ENCODE measurements around the gene PSMC3.

Gene PSMC3

DNA sequence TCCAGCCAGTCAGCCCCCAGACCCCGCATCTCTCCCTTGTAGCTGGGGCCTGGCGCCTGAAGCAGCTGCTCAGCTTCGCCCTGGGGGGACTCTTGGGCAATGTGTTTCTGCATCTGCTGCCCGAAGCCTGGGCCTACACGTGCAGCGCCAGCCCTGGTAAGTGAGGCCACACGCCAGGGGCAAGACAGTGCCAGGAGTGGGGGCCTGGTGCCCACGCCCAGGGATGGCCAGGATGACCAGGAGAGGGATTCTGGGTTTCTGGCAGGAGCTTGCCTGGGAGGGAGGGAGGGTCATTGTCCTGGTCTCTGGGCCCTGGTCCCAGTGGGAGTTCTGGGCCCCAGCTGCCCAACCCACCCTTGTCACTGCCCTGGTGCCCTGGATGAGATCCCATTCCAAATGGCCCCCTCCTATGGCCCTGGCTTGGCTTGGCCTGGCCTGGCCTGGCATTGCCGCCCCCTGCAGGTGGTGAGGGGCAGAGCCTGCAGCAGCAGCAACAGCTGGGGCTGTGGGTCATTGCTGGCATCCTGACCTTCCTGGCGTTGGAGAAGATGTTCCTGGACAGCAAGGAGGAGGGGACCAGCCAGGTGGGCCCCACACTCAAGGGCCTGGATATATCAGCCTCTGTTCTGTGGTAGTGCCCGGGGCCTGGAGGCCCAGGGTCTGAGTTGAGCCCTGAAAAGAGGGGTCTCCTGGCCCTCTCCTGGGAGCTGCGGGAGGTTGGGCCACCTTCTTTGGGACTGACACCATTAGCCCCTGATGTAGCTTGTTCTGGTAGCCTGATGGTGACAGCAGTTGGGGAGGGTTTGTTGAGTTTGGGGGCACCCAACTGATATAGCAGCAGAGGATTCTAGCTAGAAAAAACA is 14.1 kb downstream of the PSMC3 start:
- DNase-seq: peak; percentile 86

DNA sequence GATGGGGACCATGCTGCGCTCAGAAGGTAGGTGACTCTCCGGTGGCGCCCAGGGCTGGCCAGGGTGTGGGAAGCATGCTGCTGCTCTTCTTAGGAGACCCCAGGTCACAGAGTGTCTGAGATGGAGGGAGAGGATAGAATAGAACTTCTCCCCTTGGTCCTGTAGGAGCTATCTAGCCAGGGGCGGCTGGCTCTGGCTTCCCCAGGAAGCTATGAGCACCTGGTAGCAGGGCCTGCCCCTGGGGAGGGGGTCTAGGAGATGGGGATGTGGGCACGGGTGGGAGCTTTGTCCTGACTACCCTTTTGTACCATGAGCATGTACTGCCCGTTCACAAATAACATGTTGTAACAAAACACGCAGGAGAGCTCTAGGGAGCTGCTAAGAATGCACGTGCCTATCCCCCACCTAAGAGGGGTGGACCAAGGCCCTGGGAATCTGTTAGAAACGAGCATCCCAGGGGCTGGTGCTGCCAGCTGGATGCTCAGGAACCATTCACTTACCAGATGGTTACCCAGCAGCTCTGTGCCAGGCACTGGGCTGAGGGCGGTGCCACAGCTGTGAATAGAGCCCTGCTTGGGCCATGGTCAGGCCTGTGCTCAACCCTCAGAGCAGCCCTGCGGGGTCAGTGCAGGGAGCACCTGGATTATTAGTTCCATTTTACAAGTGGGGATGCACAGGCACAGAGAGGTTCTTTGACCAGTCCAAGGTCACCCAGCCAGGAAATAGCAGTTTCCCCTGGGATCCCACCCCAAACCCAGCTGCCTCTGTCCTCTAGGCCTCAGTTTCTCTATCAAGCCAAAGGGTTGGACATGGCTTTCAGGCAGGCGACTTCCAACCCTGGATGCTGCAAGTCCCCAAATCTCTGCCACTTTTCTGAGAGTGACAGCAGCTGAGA is 15.6 kb downstream of the PSMC3 start:
- no peak for DNase-seq

DNA sequence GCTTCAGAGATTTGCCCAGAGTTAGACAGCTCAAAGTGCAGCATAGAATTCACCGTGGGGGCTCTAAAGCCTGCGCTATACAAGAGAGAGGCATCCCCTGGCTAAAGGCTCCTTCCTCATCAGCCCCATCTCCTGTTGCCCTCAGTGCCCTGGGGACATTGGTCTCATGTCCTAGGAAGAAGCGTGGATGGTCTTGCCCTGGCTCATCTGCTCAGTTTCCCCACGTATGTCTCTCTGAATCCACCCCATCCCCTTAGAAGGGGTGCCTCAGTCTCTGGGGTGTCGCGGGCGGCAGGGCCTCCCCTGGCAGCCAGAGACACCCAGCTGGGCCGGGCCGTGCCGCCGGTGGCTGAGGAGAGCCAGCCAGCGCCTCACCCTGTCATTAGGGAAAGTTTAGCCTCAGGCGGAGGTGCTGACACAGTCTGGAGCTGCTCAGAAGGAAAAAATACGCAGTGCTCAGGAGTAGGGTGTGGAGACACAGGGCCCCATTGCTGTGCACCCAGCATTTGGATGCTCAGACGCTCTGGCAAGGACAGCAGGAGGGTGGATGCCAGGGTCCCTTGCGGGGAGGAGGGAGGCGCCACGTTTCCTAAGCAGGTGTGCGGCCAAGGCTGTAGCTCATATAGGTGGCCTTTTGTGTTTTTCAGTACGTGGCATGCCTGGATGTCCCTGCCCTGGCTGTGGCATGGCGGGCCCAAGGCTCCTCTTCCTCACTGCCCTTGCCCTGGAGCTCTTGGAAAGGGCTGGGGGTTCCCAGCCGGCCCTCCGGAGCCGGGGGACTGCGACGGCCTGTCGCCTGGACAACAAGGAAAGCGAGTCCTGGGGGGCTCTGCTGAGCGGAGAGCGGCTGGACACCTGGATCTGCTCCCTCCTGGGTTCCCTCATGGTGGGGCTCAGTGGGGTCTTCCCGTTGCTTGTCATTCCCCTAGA is 16.5 kb downstream of the PSMC3 start:
- no peak for DNase-seq

DNA sequence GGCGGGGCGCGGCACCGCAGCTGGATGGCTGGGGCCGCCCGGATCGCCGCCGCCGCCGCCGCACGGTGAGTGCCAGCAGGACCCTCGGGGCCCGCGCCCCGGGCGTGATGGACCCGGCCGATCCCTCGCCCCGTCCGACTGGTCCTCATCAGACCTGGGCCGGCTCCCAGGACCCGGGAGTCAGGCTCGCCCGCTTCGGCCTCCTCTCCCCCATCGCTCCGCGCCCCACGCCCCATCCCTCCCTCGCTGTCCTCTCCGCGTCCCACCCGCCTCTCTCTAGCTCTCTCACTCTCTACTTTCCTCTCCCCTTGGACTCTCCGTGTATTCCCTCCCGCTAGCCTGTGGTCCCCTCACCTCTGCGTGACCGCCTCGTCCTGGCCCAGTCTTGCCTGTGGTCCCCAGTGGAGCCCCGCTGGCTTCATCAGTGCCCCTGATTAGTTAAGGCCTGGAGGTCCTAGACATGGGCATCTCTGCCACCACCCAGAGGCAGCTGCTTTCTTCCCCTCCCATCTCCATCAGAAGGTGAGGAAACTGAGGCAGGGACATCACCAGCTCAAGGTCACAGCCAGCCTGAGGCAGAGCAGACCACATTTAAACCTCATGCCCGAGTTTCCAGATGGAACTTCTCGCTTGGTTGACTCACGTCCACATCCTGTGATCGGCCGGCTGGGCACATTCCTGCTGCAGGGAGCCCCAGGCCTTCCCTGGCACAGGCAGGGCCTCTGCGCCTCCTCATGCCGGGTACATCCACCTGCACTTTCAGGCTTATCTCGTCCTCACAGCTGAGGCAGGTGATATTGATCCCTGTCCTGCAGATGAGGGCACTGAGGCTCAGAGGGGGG is 17.4 kb downstream of the PSMC3 start:
- peak; percentile 67 for DNase-seq

DNA sequence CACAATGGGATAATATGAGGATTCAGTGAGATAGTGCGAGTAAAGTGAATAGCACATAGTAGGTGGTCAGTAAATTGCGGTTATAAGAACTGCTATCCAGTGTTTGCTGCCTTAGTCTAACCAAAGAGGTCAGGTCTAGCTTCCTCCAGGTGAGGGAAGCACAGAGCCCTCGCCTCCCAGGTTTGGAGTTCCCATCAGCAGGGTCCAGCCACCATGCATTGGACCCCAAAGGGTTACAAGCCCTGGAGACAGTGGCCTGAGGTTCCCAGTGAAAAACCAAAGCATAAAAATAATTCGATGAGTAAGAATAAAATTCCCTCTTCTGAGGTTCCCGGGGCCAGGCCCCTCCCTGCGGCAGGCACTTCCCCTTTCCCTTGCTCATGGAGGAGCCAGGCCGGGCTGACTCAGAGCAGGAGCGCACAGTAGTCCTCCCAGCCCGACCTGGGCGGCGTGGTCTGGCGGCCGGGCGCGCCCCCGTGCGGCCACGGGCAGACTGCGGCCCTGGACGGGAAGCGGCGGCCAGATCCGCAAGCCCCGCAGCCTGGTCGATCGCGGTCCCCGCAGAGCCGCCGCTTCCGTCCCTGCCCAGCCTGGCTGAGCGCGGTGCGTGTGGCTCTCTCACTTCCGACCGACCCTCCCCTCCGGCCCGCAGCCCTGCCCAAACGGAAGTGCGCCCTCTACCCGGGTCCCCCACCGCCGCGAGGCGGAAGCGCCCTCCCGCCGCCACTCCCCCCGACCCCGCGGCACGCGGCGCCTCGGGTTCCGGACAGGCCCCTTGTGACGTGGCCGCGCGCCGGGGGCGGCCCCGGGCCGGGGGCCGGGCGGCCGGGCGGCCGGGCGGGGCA is 18.3 kb downstream of the PSMC3 start, which contains the start of gene SLC39A13:
Gene SLC39A13, plus strand, starts transcription at position 845 of the 845 bp plus-strand sequence. CDS start 1,505 bp downstream, outside the sequence.
- DNase-seq: peak; percentile 97

DNA sequence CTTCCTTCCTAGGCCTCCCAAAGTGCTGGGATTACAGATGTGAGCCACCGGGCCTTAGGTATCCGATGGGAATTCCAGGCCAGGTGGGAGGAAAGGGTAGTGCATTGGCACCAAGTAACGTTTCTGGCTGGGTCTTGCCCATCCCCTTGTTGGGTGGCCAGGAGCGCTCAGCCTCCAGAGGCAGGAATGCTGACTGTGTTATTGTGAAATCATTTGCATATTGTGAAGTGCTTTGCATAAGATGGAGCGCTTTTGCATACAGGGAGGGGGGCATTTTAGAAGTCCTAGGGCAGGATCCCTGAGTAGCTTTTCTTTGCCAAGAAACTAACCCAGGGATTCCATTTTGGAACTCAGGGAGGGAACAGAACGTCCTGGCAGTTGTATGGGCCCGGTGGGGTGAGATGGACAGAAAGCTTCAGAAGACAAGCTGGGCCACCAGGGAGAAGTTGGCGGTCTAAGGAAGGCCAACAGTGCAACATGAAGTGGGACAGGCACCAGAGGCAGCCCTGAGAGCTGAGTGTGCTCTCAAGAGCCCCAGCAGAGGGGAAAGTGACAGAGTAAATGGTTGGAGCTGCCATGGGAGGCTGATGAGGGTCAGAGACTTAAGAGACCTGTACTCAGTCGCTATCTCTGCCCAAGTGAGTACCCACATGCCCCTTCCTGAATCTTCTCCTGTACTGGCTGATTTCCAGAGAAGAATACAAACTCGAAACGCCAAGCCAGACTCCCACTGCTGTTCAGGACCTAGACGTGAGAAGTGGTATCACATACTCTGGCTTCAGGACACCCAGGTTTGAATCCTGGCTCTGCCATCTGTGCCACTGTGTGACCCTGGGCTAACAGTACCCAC is 19.1 kb downstream of the PSMC3 start:
- no peak for DNase-seq

DNA sequence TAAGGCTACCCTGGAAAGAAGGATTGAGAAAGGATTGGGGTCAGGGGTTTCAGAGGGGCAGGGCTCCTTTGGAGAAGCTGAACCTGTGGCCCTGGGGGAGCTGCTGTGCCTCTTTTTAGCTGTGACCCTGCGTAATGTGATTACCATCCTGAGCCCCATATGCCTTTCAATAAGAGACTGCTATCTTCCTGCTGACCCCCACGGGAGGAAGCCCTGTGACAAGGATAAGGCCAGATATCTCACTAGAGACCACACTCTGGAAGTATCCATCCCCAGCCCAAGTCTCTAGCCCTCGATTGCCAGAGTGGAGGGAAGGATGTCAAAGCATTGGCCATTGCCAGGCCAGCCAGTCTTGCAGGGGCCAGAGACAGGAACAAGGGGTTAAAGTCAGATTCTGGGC is 22.7 kb downstream of the PSMC3 start:
- DNase-seq: no peak

DNA sequence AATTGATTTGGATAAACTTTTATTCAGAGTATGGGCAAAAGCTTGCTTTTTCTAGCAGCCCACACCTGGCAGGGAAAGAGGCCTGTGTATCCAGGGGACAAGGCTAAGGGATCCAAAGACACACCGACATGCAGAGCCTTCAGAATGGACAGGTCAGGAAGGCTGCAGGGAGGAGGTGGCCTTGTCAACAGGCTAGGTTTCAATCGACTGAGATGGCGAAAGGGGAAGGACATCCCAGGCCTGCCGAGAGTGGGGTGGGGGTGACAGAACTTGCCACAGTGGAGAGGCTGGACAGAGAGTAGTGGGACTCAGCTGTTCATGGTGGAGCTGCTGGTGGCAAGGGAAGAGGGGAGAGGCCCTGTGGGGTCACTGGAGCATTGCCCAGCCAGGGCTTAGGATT is 23.1 kb downstream of the PSMC3 start:
- no peak for DNase-seq

DNA sequence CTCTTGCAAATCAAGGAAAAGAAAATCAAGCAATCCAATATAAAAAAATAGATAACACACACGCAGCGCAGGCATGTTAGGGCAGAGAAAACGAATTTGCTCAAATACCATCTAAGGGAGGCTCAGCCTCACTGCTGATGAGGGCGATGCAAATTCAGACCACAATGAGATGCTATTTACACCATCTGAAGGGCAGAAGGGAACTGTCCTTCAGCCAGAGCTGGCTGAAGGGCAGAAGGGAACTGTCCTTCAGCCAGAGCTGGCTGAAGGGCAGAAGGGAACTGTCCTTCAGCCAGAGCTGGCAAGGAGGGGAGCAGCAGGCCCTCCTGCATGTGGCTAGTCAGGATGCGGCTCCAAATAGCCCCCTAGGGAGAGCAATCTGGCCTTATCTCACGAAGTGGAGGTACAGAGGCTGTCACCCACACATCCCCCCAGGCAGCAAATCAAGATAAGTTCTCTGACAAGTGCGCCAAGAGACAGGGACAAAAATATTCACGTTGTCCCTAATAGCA is 25.4 kb downstream of the PSMC3 start:
- DNase-seq: no peak

DNA sequence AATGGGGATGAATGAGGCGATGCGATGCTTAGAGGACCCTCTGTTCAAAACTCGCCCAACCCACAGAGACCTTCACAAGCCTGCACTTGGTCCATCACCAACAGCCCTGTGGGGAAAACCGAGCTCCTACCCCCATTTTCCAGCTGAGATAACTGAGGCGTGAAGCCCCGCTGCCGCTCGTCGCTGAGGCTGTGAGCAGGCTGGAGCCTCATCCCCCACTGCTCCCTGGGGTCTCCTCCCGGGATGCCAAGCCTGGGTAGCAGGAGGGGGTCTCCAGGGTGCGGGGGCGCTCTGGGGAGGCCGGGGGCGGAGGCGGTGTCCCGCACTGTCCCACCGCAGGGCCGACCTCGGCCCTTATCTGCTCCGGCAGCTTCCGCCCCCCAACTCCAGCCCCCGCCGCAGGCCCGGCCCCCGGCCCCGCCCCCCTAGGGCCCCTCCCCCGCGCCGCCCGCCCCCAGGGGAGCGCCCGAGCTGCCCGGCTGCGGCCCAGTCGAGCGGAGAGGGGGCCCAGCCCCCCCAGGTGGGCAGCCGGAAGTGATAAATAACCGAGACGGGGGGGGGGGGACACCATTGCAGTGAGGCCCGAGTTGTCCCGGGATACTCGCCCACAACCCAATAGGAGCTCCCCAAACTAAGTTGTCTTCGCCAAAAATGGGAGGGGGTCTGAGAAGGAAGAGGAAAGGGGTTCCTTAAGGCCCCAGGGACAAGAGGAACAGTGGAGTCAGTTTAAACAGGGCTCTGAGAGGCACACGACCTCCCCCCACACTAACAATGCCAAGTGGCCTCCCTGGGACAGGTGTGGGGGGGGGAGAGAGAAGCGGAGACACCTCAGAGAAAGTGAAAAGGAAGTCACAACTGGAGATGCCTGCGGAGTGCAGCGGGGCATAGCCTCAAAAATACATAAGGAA is 26.1 kb downstream of the PSMC3 start:
- peak; percentile 80 for DNase-seq

DNA sequence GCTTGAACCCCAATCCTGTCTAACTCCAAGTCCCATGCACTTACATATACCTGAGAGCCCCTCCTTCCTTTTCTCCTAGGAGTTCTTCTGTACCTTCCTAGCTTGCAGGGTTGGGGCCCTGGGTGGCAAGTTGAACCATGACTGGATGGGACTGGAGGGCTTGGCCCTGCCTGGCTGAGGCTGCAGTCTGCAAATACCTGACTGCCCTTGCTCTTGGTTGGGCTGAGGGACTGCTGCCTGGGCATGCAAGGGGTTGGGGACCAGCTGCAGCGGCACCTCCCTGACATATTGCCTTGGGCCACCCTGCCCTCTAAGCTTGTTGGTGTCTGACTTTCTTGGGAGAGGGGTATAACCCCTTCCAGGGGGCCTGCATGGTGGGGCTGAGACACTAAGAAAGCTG is 27.7 kb downstream of the PSMC3 start:
- no peak for DNase-seq

DNA sequence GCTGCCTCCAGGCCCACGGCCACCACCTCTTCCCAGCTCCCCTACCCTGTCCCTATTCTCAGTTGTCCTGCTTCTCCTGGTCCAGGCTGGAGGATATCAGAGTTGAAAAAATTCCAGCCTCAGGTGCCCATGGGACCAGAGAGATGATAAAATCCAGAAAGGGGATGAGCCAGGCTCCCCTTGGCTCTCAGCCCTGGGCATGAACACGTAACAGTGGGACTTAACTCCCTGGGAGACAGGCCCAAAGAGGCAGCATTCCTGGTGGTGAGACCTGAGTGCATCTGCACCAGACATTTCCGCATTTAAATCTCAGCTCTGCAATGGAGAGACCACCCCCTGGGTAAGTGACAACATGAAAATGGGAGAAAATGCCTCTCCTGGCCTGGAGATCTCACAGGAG is 28.2 kb downstream of the PSMC3 start:
- no peak for DNase-seq

DNA sequence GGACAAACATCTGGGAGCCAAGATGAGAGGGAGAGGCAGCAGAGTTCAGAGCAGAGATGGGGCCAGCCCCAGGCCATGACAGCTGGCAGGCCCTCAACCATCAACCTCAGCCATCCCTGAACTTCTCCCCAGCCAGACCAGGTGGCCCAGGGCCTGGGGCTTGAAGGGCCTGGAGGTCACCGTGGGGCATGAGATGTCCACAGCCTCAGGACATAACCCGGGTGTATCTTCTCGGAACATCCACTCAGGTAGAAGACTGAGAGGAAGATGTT is 30.3 kb downstream of the PSMC3 start:
- DNase-seq: no peak

DNA sequence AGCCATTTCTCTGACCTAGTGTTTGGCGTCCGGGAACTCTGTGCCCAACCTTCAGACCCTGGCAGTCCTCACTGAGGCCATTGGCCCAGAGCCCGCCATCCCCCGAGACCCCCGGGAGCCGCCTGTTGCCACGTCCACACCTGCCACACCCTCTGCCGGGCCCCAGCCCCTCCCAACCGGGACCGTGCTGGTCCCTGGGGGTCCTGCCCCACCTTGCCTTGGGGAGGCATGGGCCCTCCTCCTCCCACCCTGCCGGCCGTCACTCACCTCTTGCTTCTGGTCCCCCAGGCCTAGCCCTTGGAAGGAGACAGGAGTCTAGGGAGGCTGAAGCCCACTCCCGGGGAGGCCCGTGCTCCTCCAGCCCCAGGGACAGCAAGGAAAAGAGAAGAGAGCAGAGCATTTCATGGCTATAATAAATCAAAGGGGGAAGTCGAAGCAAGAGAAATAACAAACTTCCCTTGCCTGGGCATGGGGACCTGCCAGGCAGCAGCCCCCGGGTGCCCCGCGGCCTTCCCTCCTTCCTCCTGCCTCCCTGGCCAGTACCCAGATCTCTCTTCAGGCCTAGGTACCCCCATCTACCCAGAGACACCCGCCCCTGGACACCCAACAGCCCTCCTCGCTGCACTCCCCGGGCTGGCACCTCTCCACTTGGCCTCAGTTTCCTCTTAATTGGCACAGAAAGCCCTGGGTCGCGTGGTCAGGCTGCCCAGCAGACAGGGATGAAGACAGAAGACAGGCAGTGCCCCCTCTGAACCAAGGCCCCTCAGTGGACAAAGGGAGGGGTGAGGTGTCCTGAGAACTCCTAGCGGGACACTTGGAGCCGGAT is 30.8 kb downstream of the PSMC3 start:
- DNase-seq: no peak

DNA sequence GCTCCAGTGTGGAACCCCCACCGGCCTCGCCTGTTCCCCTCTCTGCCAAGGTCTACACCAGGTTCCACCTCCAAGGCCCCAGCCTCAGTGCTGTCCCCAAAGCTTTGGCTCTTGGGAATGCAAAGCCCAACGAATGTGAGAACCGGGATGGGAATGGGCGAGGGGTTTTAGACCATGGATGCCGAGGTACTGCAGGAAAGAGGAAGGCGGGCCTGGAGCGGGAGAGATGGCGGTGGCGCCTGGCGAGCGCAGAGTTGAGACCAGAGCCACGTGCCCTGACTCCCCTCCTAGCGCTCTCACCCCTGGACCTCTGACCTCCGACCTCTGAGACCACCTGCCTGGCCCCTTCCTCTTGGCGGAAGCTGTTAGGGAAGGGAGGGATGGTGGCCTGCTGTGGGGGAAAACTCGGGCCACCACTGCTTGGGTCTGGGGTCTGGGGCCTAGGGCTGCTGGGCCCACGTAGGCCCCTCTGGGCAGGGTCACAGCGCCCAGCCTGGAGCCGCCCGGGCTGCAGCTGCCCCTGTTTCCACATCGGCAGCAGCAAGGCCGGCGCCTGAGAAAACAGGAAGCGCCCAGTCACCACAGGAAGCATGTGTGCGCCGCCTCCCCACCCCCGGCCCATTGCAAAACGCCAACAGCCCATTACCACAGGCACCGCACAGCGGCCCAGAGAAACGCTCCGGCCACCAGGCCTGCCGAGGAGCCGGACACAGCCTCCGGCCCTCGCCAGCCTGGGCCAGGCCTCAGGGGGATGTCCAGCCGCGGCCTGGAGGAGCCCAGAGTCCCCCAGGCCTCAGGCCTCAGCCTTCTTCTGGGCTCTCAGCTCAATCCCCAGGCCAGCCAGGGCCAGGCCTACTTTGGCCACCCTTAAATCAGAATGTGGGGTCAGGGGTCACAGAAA is 31.7 kb downstream of the PSMC3 start:
- DNase-seq: peak; percentile 85

DNA sequence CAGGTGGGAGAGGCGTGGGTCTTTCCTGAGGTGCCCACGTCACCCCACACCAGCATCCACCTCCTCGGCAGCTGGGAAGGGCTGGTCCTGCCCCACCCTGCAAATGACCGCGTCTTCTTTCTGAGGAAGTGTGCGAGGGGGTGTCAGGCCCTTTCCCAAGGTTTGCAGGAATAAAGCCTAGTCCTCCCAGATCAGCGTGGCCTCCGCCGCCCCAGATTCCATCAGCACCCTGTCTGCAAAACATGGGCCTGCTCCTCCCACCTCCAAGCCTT is 32.3 kb downstream of the PSMC3 start:
- DNase-seq: no peak

Data from activated effector memory CD4-positive, alpha-beta T cell treated with anti-CD3 and anti-CD28 coated beads, Interleukin-2, amount 50 U/mL, for 16 hours (primary cell).